HG03571 (cell line): ENCODE measurements around the gene HYLS1.
"Not testable (repeated sequence)": the region's sequence is repeated elsewhere in the genome, so short reads cannot be mapped to it uniquely, and the experiment has no call there.

Experiments
- ATAC-seq: cut with Tn5 transposase; IDR thresholded peaks from one replicate; pipeline ENCODE4 v1.9.1; 2021; ENCODE audit not compliant: unreplicated experiment

Gene HYLS1

GRCh38 chr11:125887373-125888324, at the start of gene HYLS1:
Gene HYLS1 (plus strand): TSS chr11:125887668. CDS start chr11:125899369, 11,701 bp downstream.
- ATAC-seq: peak; percentile 87

- ATAC-seq: no peak
These were observed 45.0 kb upstream of the HYLS1 start for GRCh38 chr11:125842321-125842948.

GRCh38 chr11:125846188-125846587, 41.3 kb upstream of the HYLS1 start:
- no peak for ATAC-seq

GRCh38 chr11:125857670-125858069, 29.8 kb upstream of the HYLS1 start:
- ATAC-seq: not testable (repeated sequence)

- ATAC-seq: not testable (repeated sequence)
These were observed 24.7 kb upstream of the HYLS1 start for GRCh38 chr11:125862786-125863185.

GRCh38 chr11:125865354-125865753, 22.1 kb upstream of the HYLS1 start:
- ATAC-seq: not testable (repeated sequence)

- ATAC-seq: no peak
These were observed 17.9 kb upstream of the HYLS1 start for GRCh38 chr11:125869521-125869920.

GRCh38 chr11:125871391-125872137, 15.9 kb upstream of the HYLS1 start:
- no peak for ATAC-seq

- ATAC-seq: no peak
These were observed 15.4 kb upstream of the HYLS1 start for GRCh38 chr11:125872138-125872491.

GRCh38 chr11:125873881-125874555, 13.4 kb upstream of the HYLS1 start:
- ATAC-seq: peak; percentile 10

GRCh38 chr11:125874556-125875124, 12.8 kb upstream of the HYLS1 start:
- ATAC-seq: peak; percentile 74

- no peak for ATAC-seq
These were observed 6.2 kb upstream of the HYLS1 start for GRCh38 chr11:125881291-125881690.

GRCh38 chr11:125883375-125883774, 4.1 kb upstream of the HYLS1 start:
- ATAC-seq: no peak

GRCh38 chr11:125886997-125887372, 483 bp upstream of the HYLS1 start:
- ATAC-seq: peak; percentile 30

- ATAC-seq: no peak
These were observed 3.1 kb downstream of the HYLS1 start for GRCh38 chr11:125890447-125891100.

- ATAC-seq: no peak
These were observed 4.6 kb downstream of the HYLS1 start for GRCh38 chr11:125892071-125892470.

GRCh38 chr11:125892994-125893393, 5.5 kb downstream of the HYLS1 start:
- ATAC-seq: no peak

GRCh38 chr11:125901872-125902271, 14.4 kb downstream of the HYLS1 start:
- ATAC-seq: no peak

GRCh38 chr11:125902277-125902926, 14.9 kb downstream of the HYLS1 start:
- peak; percentile 16 for ATAC-seq
